ENCODE data around the gene FOXO3.
"Not testable (repeated sequence)": the region's sequence is repeated elsewhere in the genome, so short reads cannot be mapped to it uniquely, and the experiment has no call there.

Gene FOXO3

DNA sequence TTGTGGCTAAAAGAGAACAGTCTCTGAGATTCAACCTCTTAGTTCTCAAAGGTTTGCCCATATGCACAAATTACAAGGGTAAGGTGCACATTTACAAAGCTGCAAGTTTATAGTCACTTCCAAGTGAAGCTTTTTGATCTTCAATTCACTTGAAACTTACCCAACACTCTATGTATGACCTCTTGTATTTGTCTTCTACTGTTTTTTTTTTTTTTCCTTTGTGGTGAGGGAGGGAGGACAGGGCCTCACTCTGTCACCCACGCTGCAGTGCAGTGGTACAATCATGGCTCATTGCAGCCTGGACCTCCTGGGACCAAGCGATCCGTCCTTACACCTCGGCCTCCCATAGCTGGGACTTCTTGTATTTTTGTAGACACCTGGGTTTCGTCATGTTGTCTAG, 4.5 kb upstream of the FOXO3 start:
- no peak for DNase-seq (ENCODE audit: low spot score)

DNA sequence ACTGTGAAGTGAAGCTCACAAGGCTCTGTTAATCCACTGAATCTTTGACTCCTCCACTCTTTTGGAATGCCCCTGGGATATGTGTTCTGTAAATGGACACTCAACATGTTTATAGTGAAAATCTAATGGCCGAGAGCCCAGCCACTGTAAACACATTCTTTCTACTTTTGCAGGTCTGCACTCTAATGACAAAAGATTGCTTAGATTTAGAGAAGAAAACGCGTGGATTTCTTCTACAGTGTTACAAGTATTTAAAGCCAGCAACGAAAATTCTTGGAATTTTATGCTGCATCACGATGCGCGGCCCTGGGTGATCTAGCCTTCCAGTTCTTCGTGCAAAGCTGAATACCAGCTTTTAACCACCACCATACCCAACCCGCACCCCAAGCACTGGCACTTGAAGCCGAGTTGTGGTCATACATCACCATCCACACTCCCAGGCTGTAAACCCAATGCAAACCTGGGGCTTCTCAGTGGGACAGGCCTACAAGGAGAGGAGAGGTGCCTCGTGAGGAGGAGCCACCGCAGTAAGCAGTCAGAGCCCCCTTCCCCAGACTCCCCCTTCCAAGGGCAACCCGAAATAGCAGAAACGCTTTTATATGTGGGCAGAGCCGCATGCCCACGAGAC, 3.7 kb upstream of the FOXO3 start:
- DNase-seq (ENCODE audit: low spot score), result no peak

- peak; percentile 86 for DNase-seq (ENCODE audit: low spot score)
Observed at GRCh38 chr6:108557494-108558371, 3.0 kb upstream of the FOXO3 start.

GRCh38 chr6:108558372-108559096, 2.2 kb upstream of the FOXO3 start:
- peak; percentile 80 for DNase-seq (ENCODE audit: low spot score)

DNA sequence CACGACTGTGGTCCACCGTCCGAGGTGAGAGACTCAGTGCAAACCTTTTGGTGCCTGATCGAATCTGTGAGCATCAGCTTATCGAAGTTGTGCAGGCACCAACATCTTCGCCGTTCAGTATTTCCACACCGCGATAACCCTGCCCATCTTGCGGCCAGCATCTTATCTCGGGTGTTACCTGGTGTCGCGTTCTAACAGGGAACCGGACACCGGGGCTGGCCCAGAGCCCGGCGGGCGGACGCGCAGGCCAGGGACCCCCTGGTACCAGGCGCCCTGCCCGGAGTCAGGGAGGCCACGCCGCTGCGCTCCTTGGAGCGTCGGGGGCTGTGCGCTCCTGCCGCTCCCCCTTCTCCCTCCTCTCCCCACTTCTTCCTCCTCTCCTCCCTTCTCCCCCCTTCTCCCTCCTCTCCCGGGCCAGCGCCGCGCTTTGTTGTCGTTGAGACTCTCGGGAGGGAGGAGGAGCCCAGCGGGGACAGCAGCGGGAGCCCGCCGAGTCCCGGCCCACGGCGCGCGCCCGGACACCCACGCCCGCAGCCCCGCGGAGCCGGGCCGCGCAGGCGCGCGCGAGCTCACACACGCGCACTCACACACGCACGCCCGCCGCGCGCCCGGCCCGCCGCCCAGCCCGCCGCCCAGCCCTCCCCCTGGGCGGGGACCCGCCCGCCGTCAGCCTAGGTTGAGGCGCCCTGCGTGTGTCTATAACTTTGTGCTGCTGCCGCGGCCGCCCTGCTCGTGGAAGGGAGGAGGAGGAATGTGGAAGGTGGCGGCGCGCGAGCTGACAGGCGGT, 1.4 kb upstream of the FOXO3 start:
- peak; percentile 58 for DNase-seq (ENCODE audit: low spot score)

DNA sequence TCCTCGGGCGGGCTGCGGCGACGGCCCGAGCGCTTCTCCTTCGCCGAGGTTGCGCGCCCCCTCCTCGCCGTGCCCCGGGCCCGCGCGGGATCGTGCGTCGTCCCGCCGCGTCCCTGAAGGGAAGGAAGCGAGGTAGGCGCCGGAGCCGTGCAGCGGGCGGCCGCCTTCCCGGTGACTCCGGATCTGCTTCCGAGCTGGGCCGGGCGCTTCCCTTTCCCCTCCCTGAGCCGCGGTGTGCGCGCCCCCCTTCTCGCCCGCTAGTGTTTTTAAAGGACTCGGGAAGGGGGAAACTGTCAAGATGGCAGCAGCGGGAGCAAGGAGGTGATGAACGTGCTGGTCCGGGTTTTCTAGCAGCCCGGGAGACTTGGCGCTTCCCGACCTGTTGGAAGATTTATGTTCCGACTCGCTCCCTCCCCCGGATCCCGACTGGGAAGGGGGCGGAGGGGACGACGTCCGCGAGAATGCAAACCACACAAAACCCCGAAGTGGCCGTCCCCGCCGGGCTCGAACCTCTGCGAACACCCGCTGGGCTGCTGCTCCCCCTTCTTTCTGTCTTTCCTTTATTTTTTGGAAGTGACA, 744 bp upstream of the FOXO3 start:
- DNase-seq (ENCODE audit: low spot score), result peak; percentile 42

- DNase-seq (ENCODE audit: low spot score), result not testable (repeated sequence)
Observed at GRCh38 chr6:108561309-108561647, 561 bp downstream of the FOXO3 start.

GRCh38 chr6:108561742-108562502, 1.2 kb downstream of the FOXO3 start:
- no peak for DNase-seq (ENCODE audit: low spot score)

GRCh38 chr6:108562503-108562993, 1.8 kb downstream of the FOXO3 start:
- peak; percentile 72 for DNase-seq (ENCODE audit: low spot score)

GRCh38 chr6:108563292-108563691, 2.6 kb downstream of the FOXO3 start:
- no peak for DNase-seq (ENCODE audit: low spot score)

DNA sequence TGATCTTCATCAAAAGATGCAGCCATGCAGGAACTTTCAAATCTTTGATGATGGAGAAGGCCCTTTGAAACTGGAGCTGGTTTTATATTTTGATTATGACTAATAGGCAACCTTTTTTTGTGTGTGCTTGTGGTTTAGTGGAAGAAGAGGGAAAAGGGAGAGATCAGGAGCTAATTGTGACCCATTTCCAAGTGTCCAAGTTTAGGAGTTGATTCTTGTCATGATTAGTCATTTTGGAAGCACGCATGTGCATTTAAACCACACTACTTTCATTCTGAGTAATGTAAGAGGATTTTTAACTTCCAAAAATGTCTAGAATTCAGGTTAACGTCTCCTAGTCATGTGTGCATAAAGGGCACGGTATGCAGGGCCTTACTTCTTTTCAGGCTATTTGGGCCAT, 3.5 kb downstream of the FOXO3 start:
- DNase-seq (ENCODE audit: low spot score), result no peak

DNA sequence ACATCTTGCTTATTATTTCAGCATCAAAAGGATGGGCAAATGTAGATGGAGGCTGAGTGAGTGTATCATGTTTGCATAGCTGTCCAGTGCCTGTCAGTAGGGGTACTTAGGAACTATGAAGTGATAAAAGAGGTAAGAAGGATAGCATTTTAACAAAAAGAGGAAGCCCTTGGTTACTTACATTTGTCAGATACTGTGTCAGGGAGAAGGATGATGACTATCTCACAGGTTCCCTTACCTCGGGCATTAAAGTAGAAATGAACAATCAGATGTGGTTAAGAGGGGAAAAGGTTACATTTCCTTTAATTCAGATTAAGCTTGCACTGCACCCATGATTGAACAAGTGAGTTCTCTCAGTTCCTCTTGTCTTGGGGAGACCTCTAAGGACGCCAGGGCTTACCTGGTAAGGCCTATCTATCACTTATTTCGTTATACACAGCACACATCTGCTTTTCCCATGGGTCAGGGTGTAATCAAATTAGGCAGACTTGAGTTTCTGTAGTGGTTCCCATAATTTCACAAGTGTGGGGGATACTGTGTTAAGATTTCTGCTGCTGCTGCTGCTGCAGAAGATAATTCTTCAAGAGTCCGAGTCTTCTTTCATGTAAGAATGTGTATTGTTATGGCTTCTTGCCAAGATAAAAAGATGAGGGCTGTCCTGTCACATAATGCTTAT, 4.5 kb downstream of the FOXO3 start:
- DNase-seq (ENCODE audit: low spot score), result no peak

DNA sequence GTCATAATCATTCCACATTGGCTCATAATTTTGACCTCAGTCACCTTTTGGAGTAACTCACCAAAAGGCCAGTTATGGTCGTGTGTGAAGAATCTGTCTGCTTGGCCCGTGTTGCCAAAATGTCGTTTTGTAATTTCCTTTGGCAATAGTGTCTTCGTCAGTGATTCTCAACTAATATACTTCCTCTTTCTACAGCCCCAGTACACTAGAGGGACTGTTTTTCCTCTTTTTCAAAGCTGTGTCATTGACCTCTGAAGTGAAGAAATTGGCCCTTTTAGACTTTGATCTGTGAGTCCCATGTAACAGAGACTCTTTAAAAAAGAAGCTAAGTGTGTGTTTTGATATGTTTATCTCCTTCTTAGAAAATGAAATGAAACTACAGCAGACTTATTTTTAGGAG, 5.2 kb downstream of the FOXO3 start:
- DNase-seq (ENCODE audit: low spot score), result no peak

- no peak for DNase-seq (ENCODE audit: low spot score)
Observed at GRCh38 chr6:108566406-108566805, 5.7 kb downstream of the FOXO3 start.

DNA sequence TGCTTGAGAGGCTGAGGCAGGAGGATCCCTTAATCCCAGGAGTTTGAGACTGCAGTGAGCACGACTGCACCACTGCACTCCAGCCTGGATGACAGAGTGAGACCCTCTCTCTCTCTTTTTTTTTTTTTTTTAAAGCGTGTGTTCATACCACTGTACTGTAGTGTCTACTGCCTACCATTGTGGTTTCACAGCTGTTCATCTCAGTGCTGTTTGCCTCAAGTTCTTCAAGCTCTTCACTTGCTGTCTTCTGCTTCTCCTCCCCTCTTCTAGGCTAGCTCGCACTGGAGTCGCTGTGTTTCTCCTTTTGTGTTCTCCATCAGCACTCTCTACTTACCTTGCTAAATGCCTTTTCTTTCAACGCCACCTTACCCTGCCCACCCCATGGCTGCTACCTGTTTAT, 7.4 kb downstream of the FOXO3 start:
- DNase-seq (ENCODE audit: low spot score), result no peak

DNA sequence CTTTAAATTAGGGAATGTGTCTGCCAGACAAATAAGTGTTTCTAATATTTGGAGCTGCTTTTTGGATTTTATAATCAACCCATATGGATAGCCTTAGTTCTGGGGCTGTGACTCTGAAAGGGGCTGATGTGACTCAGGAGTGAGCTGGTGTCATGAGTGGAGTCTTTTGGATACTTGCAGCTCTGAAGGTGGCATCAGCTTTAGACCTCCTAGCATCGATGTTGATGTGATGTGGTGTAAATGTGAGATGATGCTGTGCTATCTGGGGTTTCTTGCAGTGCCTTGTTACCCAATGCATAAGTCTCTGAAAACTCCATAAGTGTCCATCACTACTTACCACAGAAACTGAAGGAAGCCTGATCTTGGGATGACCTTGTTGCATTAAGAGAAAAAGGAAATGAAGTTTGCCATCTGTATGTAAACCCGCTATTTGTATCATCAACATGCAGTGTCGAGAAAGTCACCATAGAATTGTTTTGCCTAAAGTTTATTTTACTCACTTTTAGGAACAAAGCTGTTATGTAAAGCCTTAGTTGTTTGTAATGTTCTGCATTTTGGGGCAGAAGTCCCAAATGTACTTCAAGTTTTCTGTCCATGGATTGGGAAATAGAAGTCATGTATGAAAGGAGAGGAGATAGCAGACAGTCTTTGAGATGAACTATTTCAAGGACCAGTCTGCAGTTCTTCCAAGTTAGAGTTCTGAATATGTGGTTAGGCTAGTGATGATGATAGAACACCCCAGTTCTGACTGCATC, 8.0 kb downstream of the FOXO3 start:
- DNase-seq (ENCODE audit: low spot score), result no peak

- no peak for DNase-seq (ENCODE audit: low spot score)
Observed at GRCh38 chr6:108570517-108570916, 9.8 kb downstream of the FOXO3 start.

- DNase-seq (ENCODE audit: low spot score), result no peak
Observed at GRCh38 chr6:108574457-108575141, 13.9 kb downstream of the FOXO3 start.

- no peak for DNase-seq (ENCODE audit: low spot score)
Observed at GRCh38 chr6:108575905-108576494, 15.3 kb downstream of the FOXO3 start.
